Measurements from ENCODE around the gene PAPPA2.

Gene PAPPA2

GRCh38 chr1:176854758-176855745 is 392.1 kb downstream of the PAPPA2 start:
- DNase-seq (ENCODE audit: low read depth, low spot score) = no peak

- DNase-seq (ENCODE audit: low read depth, low spot score) = no peak
Measured at GRCh38 chr1:176857632-176858031, 394.7 kb downstream of the PAPPA2 start.

- DNase-seq (ENCODE audit: low read depth, low spot score) = no peak
Measured at GRCh38 chr1:176858433-176858916, 395.5 kb downstream of the PAPPA2 start.

- no peak for DNase-seq (ENCODE audit: low read depth, low spot score)
Measured at GRCh38 chr1:176863613-176864012, 400.6 kb downstream of the PAPPA2 start.

GRCh38 chr1:176864211-176864610 is 401.2 kb downstream of the PAPPA2 start:
- DNase-seq (ENCODE audit: low read depth, low spot score) = no peak

- DNase-seq (ENCODE audit: low read depth, low spot score) = no peak
Measured at GRCh38 chr1:176866011-176866714, 403.2 kb downstream of the PAPPA2 start.

- no peak for DNase-seq (ENCODE audit: low read depth, low spot score)
Measured at GRCh38 chr1:176869577-176869976, 406.6 kb downstream of the PAPPA2 start.

GRCh38 chr1:176876966-176877515 is 414.1 kb downstream of the PAPPA2 start:
- no peak for DNase-seq (ENCODE audit: low read depth, low spot score)

- no peak for DNase-seq (ENCODE audit: low read depth, low spot score)
Measured at GRCh38 chr1:176877557-176877956, 414.6 kb downstream of the PAPPA2 start.

- DNase-seq (ENCODE audit: low read depth, low spot score) = no peak
Measured at GRCh38 chr1:176878750-176879536, 416.0 kb downstream of the PAPPA2 start.

- no peak for DNase-seq (ENCODE audit: low read depth, low spot score)
Measured at GRCh38 chr1:176879784-176880620, 417.0 kb downstream of the PAPPA2 start.

GRCh38 chr1:176880955-176881595 is 418.1 kb downstream of the PAPPA2 start:
- no peak for DNase-seq (ENCODE audit: low read depth, low spot score)

- no peak for DNase-seq (ENCODE audit: low read depth, low spot score)
Measured at GRCh38 chr1:176884286-176884685, 421.3 kb downstream of the PAPPA2 start.

GRCh38 chr1:176884911-176885310 is 421.9 kb downstream of the PAPPA2 start:
- DNase-seq (ENCODE audit: low read depth, low spot score) = no peak

GRCh38 chr1:176885341-176885740 is 422.4 kb downstream of the PAPPA2 start:
- no peak for DNase-seq (ENCODE audit: low read depth, low spot score)

- DNase-seq (ENCODE audit: low read depth, low spot score) = no peak
Measured at GRCh38 chr1:176885751-176886150, 422.8 kb downstream of the PAPPA2 start.

GRCh38 chr1:176888471-176889032 is 425.6 kb downstream of the PAPPA2 start:
- DNase-seq (ENCODE audit: low read depth, low spot score) = no peak

- DNase-seq (ENCODE audit: low read depth, low spot score) = no peak
Measured at GRCh38 chr1:176893625-176894352, 430.8 kb downstream of the PAPPA2 start.

- no peak for DNase-seq (ENCODE audit: low read depth, low spot score)
Measured at GRCh38 chr1:176894450-176894849, 431.5 kb downstream of the PAPPA2 start.

Data from activated CD4-positive, CD25-positive, alpha-beta regulatory T cell treated with anti-CD3 and anti-CD28 coated beads, Interleukin-2, amount 50 U/mL, for 16 hours (primary cell).